Measurements from ENCODE around the gene PARP16.

GRCh38 chr15:65213241-65213640 is 73.4 kb downstream of the PARP16 start:
- no peak for TF ChIP-seq CTCF (IDR thresholded peaks at IDR 0.05)
- no peak for TF ChIP-seq POLR2A (IDR thresholded peaks at IDR 0.05)
- no peak for TF ChIP-seq POLR2AphosphoS5 (IDR thresholded peaks at IDR 0.05; ENCODE audit: insufficient read depth in 1 of 2, low read depth in 1 of 2)

All from vagina (tissue), 2 donors.